Measurements from ENCODE around the gene P3H2. TPM values are rescaled to one million over a fixed set of nuclear protein-coding genes. Genes with fewer than 3 reads are reported as not detected.
"Not testable (repeated sequence)": the region's sequence is repeated elsewhere in the genome, so short reads cannot be mapped to it uniquely, and the experiment has no call there.

The P3H2 gene
- total RNA-seq, 1 donor from 2014 or later: 3.3 TPM

- no peak for DNase-seq (ENCODE audit: low spot score)
These were observed 132.4 kb downstream of the P3H2 start for GRCh38 chr3:189988322-189988721.

GRCh38 chr3:189985948-189986347, 134.7 kb downstream of the P3H2 start:
- no peak for DNase-seq (ENCODE audit: low spot score)

- DNase-seq (ENCODE audit: low spot score): no peak
These were observed 137.1 kb downstream of the P3H2 start for GRCh38 chr3:189983612-189984011.

- DNase-seq (ENCODE audit: low spot score): no peak
These were observed 138.3 kb downstream of the P3H2 start for GRCh38 chr3:189982321-189982945.

- no peak for DNase-seq (ENCODE audit: low spot score)
These were observed 139.0 kb downstream of the P3H2 start for GRCh38 chr3:189981668-189982067.

- DNase-seq (ENCODE audit: low spot score): no peak
These were observed 141.9 kb downstream of the P3H2 start for GRCh38 chr3:189978753-189979152.

GRCh38 chr3:189977174-189977573, 143.5 kb downstream of the P3H2 start:
- DNase-seq (ENCODE audit: low spot score): no peak

- no peak for DNase-seq (ENCODE audit: low spot score)
These were observed 145.2 kb downstream of the P3H2 start for GRCh38 chr3:189975391-189975990.

GRCh38 chr3:189974359-189974758, 146.3 kb downstream of the P3H2 start:
- DNase-seq (ENCODE audit: low spot score): no peak

- DNase-seq (ENCODE audit: low spot score): no peak
These were observed 153.3 kb downstream of the P3H2 start for GRCh38 chr3:189967254-189967865.

- DNase-seq (ENCODE audit: low spot score): no peak
These were observed 153.9 kb downstream of the P3H2 start for GRCh38 chr3:189966843-189967242.

GRCh38 chr3:189964623-189965332, 155.9 kb downstream of the P3H2 start:
- no peak for DNase-seq (ENCODE audit: low spot score)

GRCh38 chr3:189962466-189962865, 158.2 kb downstream of the P3H2 start:
- DNase-seq (ENCODE audit: low spot score): no peak

GRCh38 chr3:189961522-189962161, 159.1 kb downstream of the P3H2 start:
- no peak for DNase-seq (ENCODE audit: low spot score)

- DNase-seq (ENCODE audit: low spot score): not testable (repeated sequence)
These were observed 159.6 kb downstream of the P3H2 start for GRCh38 chr3:189961086-189961485.

GRCh38 chr3:189954733-189955665, 165.7 kb downstream of the P3H2 start:
- no peak for DNase-seq (ENCODE audit: low spot score)

- no peak for DNase-seq (ENCODE audit: low spot score)
These were observed 167.1 kb downstream of the P3H2 start for GRCh38 chr3:189953551-189953950.

- no peak for DNase-seq (ENCODE audit: low spot score)
These were observed 168.4 kb downstream of the P3H2 start for GRCh38 chr3:189952272-189952671.

GRCh38 chr3:189950258-189950657, 170.4 kb downstream of the P3H2 start:
- DNase-seq (ENCODE audit: low spot score): no peak

- no peak for DNase-seq (ENCODE audit: low spot score)
These were observed 171.1 kb downstream of the P3H2 start for GRCh38 chr3:189949580-189949979.

GRCh38 chr3:189948724-189949045, 172.0 kb downstream of the P3H2 start:
- DNase-seq (ENCODE audit: low spot score): no peak
